CD4-positive, alpha-beta T cell treated with Interleukin-10 for 1 hour (primary cell): ENCODE measurements around the gene PRAMEF9.
A peak's percentile ranks its signal among the peaks of the same experiment; 100 is the strongest.
"Not testable (repeated sequence)": the region's sequence is repeated elsewhere in the genome, so short reads cannot be mapped to it uniquely, and the experiment has no call there.

Experiments
- DNase-seq: peaks from one replicate; pipeline ENCODE4 v3.0.0-alpha.2; 2020

PRAMEF9 gene

DNA sequence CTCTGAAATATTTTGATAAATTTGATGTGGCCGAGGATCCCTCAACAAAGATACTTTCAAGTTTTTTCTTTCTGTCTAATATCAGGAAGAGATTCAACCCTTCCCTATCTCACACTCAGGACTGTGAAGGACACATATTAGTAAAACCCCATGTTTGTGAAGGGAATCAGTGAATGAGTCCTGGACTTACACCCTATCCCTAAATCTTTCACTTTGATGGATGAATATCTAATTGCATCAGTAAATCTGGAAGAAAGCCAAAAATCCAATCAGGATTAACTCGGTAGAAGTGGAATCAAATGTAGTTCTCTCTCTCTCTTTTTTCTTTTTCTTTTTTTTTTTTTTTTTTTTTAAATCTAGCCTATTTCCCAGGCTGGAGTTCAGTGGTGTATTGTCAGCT lies at the start of gene PRAMEF9:
Gene PRAMEF9 (plus strand): TSS at position 301 of the 400 bp plus-strand sequence. CDS start 3,433 bp downstream, outside the sequence.
- DNase-seq: not testable (repeated sequence)

- not testable (repeated sequence) for DNase-seq
Observed at GRCh38 chr1:13155909-13156308, 15.7 kb upstream of the PRAMEF9 start, which contains the start of gene PRAMEF26. Gene PRAMEF26, minus strand, starts transcription at chr1:13156009. Its CDS starts 2,914 bp downstream, at chr1:13153095.

GRCh38 chr1:13165531-13165930 lies 6.1 kb upstream of the PRAMEF9 start, which contains the start of gene HNRNPCL4:
Gene HNRNPCL4, minus strand, starts transcription at chr1:13165631. Its CDS starts 164 bp downstream, at chr1:13165467.
- DNase-seq: not testable (repeated sequence)

- not testable (repeated sequence) for DNase-seq
Observed at GRCh38 chr1:13201309-13201708, 29.7 kb downstream of the PRAMEF9 start, which contains the start of gene PRAMEF13. Gene PRAMEF13, minus strand, starts transcription at chr1:13201409. Its CDS starts 1,820 bp downstream, at chr1:13199589.

- DNase-seq: not testable (repeated sequence)
Observed at GRCh38 chr1:13208712-13209111, 37.1 kb downstream of the PRAMEF9 start.

- not testable (repeated sequence) for DNase-seq
Observed at GRCh38 chr1:13216619-13217018, 45.0 kb downstream of the PRAMEF9 start.

- not testable (repeated sequence) for DNase-seq
Observed at GRCh38 chr1:13219203-13219602, 47.6 kb downstream of the PRAMEF9 start.

- DNase-seq: not testable (repeated sequence)
Observed at GRCh38 chr1:13222788-13223187, 51.1 kb downstream of the PRAMEF9 start.

GRCh38 chr1:13224480-13225060 lies 52.9 kb downstream of the PRAMEF9 start:
- no peak for DNase-seq

- not testable (repeated sequence) for DNase-seq
Observed at GRCh38 chr1:13225675-13226204, 54.1 kb downstream of the PRAMEF9 start, which contains the start of gene PRAMEF18. Gene PRAMEF18, minus strand, starts transcription at chr1:13226154. Its CDS starts 48 bp downstream, at chr1:13226106.

DNA sequence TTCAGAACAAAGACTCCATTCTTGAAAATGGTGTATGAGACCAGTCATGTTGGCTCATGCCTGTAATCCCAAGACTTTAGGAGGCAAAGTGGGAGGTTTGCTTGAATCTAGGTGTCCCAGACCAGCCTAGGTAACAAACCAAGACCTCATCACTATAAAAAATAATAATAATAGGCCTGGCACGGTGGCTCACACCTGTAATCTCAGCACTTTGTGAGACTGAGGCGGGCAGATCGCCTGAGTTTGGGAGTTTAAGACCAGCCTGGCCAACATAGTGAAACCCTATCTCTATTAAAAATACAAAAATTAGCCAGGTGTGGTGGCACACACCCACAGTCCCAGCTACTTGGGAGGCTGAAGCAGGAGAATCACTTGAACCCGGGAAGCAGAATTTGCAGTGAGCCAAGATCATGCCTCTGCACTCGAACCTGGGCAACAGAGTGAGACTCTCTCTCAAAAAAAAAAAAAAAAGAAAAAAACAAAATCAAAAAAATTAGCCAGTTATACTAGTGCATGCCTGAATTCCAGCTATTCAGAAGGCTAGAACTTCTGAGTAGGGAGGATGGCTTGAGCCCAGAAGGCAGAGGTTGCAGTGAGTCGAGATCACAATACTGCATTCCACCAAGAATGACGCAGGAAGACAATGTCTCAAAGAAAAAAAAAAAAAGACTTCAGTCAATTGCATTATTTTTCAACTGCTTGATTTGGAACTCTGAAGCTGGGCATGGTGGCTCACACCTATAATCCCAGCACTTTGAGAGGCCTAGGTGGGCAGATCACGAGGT lies 55.8 kb downstream of the PRAMEF9 start:
- DNase-seq: not testable (repeated sequence)

DNA sequence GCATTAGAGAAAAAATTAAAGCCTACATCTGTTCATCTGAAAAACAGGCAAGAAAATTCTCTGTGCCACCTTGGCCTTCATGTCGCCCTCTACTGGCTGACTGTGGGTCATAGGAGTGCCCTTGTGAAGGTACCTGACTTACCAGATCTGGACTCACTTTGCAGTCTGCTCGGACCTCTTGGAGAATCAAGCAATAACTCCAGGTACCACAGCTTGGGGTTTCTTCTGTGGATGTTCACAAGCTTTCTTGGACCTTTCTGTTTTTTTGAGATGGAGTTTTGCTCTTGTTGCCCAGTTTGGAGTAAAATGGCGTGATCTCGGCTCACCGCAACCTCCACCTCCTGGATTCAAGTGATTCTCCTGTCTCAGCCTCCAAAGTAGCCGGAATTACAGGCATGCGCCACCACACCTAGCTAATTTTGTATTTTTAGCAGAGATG lies 56.7 kb downstream of the PRAMEF9 start:
- DNase-seq: peak; percentile 26
